SU-DHL-6 (cell line): ENCODE measurements around the gene DSCAML1.

Experiments
- H2AFZ ChIP-seq: fragments of 200-600 bp; sonication (generic); 2 replicates; pipeline ENCODE4 v1.6.1; 2014; ENCODE audit warnings: low read depth, mild to moderate bottlenecking, moderate library complexity, mixed read lengths, antibody characterized with exemption, low read length; ENCODE audit not compliant: severe bottlenecking
- H3F3A ChIP-seq: fragments of 200-600 bp; shearing (Covaris generic); 2 replicates; pipeline ENCODE4 v1.6.0; 2016; ENCODE audit warnings: antibody characterized with exemption, mild to moderate bottlenecking; ENCODE audit not compliant: insufficient read depth
- H3K27ac ChIP-seq: fragments of 200-600 bp; sonication (generic); 2 replicates; pipeline ENCODE4 v1.5.1; 2016; ENCODE audit warnings: low read depth, mild to moderate bottlenecking, low read length, moderate library complexity, mixed read lengths
- H3K27me3 ChIP-seq: fragments of 200-600 bp; sonication (generic), shearing (Covaris generic); 2 replicates; pipeline ENCODE4 v1.6.0; 2014; ENCODE audit warnings: mild to moderate bottlenecking, low read length
- H3K36me3 ChIP-seq: fragments of 200-600 bp; sonication (generic); 2 replicates; pipeline ENCODE4 v1.6.1; 2014; ENCODE audit warnings: mild to moderate bottlenecking, low read length, mixed read lengths
- H3K4me2 ChIP-seq: fragments of 300-600, 200-600 bp; shearing (Covaris generic), sonication (generic); 2 replicates; pipeline ENCODE4 v1.6.0; 2014; ENCODE audit warnings: low read length, low read depth, mild to moderate bottlenecking; ENCODE audit not compliant: poor library complexity, severe bottlenecking
- H3K4me3 ChIP-seq: fragments of 200-600 bp; sonication (generic); 2 replicates; pipeline ENCODE4 v1.5.1; 2014; ENCODE audit warnings: antibody characterized with exemption, low read length, mild to moderate bottlenecking, mixed read lengths; ENCODE audit not compliant: insufficient read depth, poor library complexity, severe bottlenecking
- H3K79me2 ChIP-seq: fragments of 200-600 bp; sonication (generic); 2 replicates; pipeline ENCODE4 v1.6.1; 2014; ENCODE audit warnings: mild to moderate bottlenecking, low read length, moderate library complexity; ENCODE audit not compliant: insufficient read depth
- H3K9ac ChIP-seq: fragments of 200-600 bp; sonication (generic); 2 replicates; pipeline ENCODE4 v1.7.0; 2014; ENCODE audit warnings: mild to moderate bottlenecking, low read length
- H3K9me2 ChIP-seq: fragments of 200-600 bp; sonication (generic); replicated peaks from 2 replicates; pipeline ENCODE4 v1.6.1; 2014; ENCODE audit warnings: low read length; ENCODE audit not compliant: insufficient read depth
- H3K9me3 ChIP-seq: fragments of 200-600 bp; sonication (generic); 2 replicates; pipeline ENCODE4 v1.6.1; 2014; ENCODE audit warnings: low read length, mixed read lengths; ENCODE audit not compliant: insufficient read depth
- H4K20me1 ChIP-seq: fragments of 200-600 bp; sonication (generic); 2 replicates; pipeline ENCODE4 v1.6.1; 2014; ENCODE audit warnings: low read depth, mild to moderate bottlenecking, antibody characterized with exemption, low read length, moderate library complexity, mixed read lengths
- CTCF ChIP-seq: fragments of 200-600 bp; sonication (generic); IDR thresholded peaks from one replicate; pipeline ENCODE4 v1.5.1; 2017; ENCODE audit warnings: antibody characterized with exemption, mild to moderate bottlenecking, low read length, moderate library complexity; ENCODE audit not compliant: insufficient read depth, poor library complexity, severe bottlenecking
- EZH2phosphoT487 ChIP-seq: fragments of 200-600 bp; sonication (generic), shearing (Covaris generic); conservative IDR thresholded peaks from 2 replicates; pipeline ENCODE4 v1.6.1; 2018; ENCODE audit warnings: mild to moderate bottlenecking, antibody characterized with exemption, low read length, moderate library complexity, mixed read lengths

The DSCAML1 gene

GRCh38 chr11:117595440-117595839 is 201.6 kb downstream of the DSCAML1 start:
- no peak for TF ChIP-seq EZH2phosphoT487
- no peak for TF ChIP-seq CTCF
- no peak overlapping the region for H3K4me2 ChIP-seq
- H3K27me3 ChIP-seq = no peaks in the 10 kb centered on the region

GRCh38 chr11:117594721-117595120 is 202.3 kb downstream of the DSCAML1 start:
- no peak overlapping the region for H3K4me2 ChIP-seq
- H3K36me3 ChIP-seq = no peaks in the 10 kb centered on the region
- H4K20me1 ChIP-seq = no peaks in the 10 kb centered on the region
- no peaks in the 10 kb centered on the region for H3K79me2 ChIP-seq
- no peaks in the 10 kb centered on the region for H3K9me2 ChIP-seq
- H2AFZ ChIP-seq = no peak overlapping the region
- H3F3A ChIP-seq = no peaks in the 10 kb centered on the region
- H3K9ac ChIP-seq = no peak overlapping the region
- H3K27me3 ChIP-seq = no peaks in the 10 kb centered on the region
- no peak overlapping the region for H3K4me3 ChIP-seq
- TF ChIP-seq CTCF (no peak), EZH2phosphoT487 (no peak)
- no peak overlapping the region for H3K27ac ChIP-seq
- no peaks in the 10 kb centered on the region for H3K9me3 ChIP-seq

More at GRCh38 chr11:117595440-117595839, 201.6 kb downstream of the DSCAML1 start:
- Histone ChIP-seq H3K9me3 (no peaks in the 10 kb centered on the region), H3K4me3 (no peak overlapping the region), H3K27ac (no peak overlapping the region), H3K9me2 (no peaks in the 10 kb centered on the region), H3K36me3 (no peaks in the 10 kb centered on the region), H4K20me1 (no peaks in the 10 kb centered on the region), H2AFZ (no peak overlapping the region), H3K9ac (no peak overlapping the region), H3F3A (no peaks in the 10 kb centered on the region), H3K79me2 (no peaks in the 10 kb centered on the region)

- H3K9me3 ChIP-seq = no peaks in the 10 kb centered on the region
- H3K4me3 ChIP-seq = no peak overlapping the region
- TF ChIP-seq CTCF (no peak), EZH2phosphoT487 (no peak)
- H3K79me2 ChIP-seq = no peaks in the 10 kb centered on the region
- H3F3A ChIP-seq = no peaks in the 10 kb centered on the region
- no peak overlapping the region for H3K4me2 ChIP-seq
- H4K20me1 ChIP-seq = no peaks in the 10 kb centered on the region
- no peaks in the 10 kb centered on the region for H3K36me3 ChIP-seq
- H3K9ac ChIP-seq = no peak overlapping the region
- no peaks in the 10 kb centered on the region for H3K9me2 ChIP-seq
- no peak overlapping the region for H2AFZ ChIP-seq
- no peaks in the 10 kb centered on the region for H3K27me3 ChIP-seq
- no peak overlapping the region for H3K27ac ChIP-seq
Measured at GRCh38 chr11:117593065-117593464, 204.0 kb downstream of the DSCAML1 start.
